ENCODE results near the gene SSU72.
"Not testable (repeated sequence)": the region's sequence is repeated elsewhere in the genome, so short reads cannot be mapped to it uniquely, and the experiment has no call there.

The SSU72 gene

DNA sequence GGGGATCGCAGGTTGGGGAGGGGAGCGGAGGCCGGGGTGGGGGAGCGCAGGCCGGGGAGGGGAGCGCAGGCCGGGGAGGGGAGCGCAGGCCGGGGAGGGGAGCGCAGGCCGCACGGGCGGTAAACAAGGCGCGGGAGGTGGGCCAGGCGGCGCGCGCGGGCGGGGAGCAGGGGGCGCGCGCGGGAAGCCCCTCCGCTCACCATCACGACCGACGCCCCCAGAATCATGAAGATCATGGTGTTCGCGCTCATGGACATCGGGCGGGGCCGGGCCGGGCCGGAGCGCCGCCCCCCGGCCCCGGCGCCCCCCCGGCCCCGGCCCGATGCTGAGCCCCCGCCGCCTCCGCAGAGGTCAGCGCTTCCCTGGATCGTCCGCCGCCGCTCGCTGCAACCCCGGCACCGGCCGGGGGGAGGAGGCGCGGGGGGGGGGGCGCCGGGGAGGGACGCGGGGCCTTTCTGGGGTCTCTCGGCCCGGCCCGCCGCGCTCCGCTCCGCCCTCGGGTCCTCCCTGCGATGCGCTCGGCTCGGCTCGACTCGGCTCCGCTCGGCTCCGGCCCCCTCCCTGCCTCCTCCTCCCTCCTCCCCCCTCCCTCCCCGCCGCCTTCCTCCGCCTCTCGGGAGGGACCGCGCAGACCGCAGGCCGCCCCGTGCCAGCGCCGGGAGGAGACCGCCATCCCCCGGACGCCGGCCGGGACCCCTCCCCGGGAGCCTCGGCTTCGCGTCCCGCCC, 34.4 kb downstream of the SSU72 start, which contains the start of gene TMEM240:
TMEM240 (minus strand) TSS at position 535 of the 728 bp plus-strand sequence; CDS start at position 257, 278 bp downstream.
- peak; percentile 69 for DNase-seq

DNA sequence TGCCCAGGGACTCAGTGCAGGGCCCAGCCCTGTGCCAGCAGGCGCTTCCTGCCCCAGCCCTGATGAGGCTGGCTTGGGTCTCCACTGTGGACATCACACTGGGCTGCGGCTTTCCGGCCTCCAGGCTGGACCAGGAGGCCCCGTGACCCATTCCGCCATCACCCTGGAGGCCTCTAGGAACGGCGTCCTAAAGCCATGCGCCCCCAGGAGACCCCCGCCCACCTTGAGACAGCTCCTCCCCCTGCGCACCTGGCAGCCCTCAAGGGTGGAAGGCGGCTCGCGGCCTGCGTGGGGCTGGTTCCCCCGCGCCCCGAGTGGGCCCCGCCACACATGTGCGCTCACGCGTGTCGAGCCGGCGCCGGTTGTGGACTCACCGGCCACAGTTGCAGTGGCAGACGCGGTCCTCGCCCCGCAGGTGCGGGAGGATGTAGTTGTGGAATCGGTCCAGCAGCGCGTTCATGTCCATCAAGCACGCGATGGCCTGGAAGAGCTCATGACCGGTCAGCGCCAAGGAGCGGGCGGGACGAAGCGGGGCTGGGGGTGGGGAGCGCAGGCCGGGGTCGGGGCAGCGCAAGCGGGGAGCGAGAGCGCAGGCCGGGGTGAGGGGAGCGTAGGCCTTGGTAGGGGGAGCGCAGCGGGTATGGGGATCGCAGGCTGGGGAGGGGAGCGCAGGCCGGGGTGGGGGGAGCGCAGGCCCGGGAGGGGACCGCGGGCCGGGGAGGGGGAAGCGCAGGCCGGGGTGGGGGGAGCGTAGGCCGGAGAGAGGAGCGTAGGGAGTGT, 35.2 kb downstream of the SSU72 start:
- DNase-seq: no peak

DNA sequence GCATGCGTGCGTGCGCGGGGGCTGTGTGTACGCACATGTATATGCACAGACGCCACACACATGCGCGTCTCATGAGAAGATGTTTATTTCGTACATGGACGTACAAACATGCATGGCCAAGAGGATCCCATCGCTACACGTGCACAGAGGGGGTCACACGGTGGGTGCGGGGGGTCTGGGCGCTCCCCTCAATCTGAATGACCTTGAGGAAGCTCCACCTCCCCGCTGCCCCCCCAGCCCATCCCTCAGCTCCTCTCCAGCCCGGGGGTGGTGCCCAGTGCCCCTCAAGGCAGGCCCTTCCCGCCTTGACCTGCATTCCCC, 35.7 kb downstream of the SSU72 start:
- no peak for DNase-seq

DNA sequence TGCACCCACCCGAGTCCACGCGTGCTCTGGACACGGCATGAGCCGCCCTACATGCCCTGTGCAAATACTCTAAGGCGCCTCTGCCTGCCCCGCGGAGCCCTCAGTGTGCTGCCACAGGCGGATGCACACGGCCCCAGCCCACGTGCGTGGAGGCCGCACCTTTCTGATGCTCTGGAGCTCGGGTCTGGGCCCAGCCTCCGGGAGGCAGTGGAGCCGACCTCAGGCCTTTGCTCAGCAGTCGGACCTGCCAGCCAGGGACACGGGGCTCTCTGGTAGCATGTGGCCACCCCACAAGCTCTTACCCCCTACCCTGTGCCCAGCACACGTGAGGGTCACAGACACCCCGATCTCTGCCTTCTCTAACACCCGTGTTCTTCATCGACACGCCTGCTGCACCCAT, 36.3 kb downstream of the SSU72 start:
- no peak for DNase-seq

DNA sequence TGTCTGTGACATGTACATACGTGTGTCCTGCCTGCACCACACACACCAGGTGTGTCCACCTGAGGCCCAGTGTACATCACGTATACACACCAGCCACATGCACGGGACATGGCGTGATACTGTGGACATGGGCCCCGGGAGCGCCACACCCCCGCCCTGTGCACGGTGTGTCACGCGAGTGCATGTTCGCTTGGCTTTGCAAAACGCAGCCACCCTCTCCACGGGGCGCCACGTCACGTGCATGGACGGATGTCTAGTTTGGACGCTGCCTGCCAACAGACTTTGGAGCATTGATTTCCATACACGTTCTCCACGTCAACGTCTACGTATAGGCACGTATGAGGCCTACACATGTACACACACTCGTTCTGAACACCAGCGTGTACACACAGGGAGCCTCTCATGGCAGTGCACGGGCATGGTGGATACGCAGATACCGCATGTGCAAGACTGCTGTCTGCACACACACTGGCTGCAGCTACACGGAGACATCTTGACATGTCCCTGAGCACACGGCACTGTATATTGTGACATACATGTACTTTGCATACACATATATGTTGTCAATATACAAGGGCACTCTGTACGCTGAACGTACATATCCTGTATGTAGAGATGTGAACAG, 36.9 kb downstream of the SSU72 start:
- DNase-seq: no peak

DNA sequence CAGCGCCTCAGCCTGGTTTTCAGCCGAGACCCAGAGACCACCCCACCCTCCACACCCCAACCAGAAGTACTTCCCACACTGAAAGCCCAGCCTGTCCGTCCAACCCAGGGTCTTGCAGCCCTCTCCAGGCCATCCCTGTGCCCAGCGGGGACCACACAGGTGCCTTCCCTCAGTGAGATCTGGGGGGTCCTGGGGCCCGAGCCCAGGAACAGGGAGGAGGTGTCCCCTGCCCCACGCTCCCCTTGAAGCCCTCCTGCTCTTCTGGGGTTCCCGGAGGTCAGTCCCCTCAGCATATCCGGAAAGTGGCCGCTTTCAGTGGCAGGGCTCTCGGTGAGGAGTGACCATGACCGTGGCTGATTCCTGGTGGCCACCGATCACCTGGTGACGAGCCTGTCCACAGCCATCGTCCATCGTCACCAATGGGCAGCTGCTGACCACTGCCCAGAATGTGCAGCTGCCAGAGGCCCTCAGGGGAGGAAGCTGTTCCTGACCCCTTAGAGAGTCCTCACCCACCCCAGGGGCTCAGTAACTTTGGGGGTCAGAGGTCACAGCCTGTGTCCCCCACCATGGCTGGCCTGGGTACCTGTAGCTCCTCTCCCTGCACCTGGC, 37.6 kb downstream of the SSU72 start:
- DNase-seq: no peak

DNA sequence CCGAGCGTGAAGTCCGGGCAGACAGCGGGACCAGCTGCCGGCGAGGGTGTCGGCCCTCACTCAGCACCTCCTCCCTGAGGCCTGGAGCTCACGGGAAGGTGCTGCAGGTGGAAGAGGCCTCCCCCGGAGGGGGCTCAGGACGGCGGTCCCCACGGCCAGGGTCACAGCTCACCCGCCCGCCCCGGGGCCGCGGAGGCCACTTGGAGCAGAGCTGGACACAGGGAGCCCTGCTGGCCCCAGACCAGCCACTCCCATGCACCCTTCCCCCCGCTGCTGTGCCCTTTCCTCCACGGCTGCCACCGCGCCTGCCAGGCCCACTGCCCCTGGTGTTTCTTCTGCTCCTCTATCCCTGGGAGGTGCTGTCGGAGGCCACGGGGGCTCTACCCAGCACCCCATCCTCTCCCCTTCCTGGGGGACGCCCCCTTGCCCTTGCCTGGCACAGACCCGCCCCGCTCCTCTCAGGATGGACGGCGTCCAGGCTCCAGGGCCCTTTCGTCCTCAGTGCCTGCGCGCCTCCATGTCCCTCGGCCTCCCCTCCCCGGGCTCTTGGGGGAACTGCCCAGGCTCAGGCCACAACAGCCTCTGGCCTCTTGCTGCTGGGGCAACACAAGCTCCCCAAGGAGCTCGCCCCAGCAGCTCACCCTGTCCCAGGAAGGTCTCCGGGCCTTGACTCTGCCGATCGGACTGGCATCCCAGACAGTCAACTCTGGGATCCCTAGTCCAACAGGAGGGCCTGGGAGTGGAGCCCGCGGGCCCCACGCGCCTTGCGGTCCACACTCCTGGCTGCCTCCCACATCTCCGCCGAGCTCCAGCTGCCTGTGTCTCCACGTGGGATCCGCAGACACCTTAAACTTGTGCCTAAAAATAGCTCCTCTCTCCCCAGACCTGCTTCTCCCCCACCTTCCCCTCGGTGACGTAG, 38.4 kb downstream of the SSU72 start:
- DNase-seq: no peak

DNA sequence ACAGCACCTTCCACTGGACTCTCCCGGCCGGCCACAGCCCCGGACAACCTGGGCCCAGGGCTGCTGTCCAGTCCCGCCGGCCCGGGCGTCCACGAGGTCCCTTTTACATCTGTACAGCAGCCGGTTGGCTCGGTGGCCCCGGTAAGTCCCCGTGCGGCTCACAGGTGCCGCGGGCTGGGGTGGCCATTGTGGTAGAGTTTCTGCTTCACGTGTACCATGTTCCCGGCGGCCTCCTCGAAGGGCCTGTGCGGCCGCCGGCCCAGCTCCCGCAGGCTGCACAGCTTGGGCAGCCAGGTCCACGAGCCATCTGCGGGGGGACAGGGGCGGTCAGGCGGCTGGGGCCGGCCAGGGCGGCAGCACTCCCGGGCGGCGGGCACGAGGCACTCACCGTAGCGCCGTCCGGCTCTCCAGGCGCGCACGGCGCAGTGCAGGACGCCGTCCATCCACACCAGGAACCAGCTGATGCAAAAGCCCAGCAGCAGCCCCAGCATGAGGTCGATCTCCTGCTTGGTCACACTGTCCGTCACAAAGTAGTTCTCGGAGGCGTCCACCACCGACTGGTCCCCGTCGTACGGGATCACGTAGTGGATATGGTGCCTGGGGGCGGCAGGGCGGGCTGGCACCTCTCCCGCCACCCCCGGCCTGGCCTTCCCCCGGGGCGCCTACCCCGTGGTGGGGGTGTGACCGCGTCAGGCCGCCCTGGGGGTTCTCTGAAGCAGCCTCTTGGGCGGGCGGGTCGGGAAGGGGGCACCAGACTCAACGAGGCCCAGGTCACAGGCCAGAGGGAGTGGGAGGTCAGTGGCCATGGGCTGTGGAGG, 39.3 kb downstream of the SSU72 start:
- DNase-seq: no peak

DNA sequence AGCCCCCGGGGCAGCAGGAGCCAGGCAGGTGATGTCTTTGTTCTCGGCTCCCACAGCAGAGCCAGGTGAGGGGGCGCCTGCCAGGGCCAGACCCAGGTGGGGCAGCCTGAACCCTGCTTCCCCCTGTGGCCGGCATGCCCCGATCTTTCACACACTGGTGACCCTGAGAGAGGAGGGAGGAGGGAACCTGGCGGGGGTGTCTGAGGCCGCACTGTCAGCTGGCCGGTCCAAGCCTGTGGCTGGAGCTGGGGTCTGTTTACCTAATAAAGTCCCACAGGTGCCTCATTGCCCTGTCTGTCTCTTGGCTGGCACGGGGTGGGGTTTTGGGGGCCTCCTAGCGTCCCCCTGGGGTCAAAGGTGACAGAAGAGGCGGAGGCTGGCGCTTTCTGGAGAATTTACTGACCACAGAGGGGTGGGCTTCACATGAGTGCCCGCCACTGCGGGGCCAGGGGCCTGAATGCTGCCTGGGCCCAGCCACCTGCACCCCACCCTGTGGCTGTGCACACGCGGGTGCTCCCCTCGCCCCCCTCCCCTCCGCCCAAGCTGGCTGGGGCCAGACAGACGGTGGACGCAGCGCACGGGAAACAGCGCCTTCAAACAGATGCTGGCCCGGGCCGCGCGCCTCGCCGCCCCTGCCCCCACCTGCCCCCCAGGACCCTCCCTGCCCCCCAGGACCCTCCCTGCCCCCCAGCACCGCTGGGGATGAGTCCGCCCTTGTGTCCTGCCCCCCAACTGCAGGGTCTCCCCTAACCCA, 40.1 kb downstream of the SSU72 start:
- no peak for DNase-seq

DNA sequence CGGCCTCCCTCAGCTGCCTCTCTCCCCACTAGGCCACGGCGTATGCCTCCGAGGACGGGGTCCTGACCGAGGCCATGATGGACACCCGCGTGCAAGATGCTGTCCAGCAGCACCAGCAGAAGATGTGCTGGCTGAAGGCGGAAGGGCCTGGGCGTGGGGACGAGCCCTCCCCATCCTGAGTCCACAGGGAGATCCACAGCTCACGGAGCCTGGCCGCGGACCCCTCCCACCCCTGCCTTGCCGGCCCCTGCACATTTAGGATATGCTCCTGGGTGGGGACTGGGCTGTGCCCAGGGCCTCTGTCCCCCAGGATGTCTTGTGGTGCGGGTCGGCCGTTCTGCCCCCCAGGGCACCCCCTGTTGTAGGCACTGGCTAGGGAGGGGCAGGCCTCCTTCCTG, 40.8 kb downstream of the SSU72 start:
- DNase-seq: not testable (repeated sequence)

DNA sequence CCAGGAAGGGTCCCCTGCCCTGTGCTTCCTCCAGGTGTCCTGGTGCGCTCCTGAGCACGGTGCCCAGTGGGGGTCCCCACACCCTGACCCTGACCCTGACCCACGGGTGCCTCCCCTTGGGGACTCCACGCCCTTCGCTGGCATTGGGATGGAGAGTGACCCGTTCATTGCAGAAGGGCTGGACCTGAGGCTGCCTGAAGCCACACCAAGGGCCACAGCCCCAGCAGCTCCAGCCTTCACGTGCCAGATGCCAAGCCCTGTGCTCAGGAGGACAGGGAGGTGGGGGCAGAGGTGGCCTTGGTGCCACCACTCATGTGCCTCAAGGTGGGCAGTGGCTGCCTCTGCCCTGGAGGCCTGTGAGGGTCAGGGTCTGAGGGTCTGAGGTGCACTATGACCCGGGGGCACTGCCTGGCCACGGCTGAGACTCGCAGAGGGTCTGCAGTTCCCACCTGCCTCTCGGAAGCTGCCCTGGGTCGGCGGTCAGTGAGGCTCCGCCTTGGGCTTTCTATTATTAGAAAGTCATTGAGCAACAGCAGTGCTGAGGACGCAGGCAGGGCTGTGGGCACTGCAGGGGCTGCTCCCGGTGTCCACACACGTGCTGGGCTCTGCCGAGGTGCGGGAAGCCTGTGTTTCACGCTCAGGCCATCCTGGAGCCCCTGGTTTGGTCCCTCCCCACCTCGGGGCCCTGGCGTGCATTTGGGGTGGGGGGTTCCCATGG, 41.3 kb downstream of the SSU72 start:
- not testable (repeated sequence) for DNase-seq

DNA sequence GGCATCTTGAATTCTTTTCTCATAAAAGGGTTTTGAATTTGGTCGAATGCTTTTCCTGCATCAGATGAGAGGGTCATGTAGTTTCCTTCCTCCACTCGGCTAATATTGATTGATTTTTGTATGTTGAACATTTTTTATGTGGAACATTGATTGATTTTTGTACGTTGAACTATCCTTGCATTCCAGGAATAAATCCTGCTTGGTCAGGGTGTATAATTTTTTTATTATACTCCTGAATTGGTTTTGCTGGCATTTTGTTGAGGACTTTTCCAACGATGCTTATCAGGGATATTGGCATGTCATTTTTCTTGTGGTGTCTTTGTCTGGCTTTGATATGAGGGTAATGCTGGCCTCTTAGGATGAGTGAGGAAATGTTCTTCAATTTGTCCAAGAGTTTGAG, 42.7 kb downstream of the SSU72 start:
- no peak for DNase-seq

DNA sequence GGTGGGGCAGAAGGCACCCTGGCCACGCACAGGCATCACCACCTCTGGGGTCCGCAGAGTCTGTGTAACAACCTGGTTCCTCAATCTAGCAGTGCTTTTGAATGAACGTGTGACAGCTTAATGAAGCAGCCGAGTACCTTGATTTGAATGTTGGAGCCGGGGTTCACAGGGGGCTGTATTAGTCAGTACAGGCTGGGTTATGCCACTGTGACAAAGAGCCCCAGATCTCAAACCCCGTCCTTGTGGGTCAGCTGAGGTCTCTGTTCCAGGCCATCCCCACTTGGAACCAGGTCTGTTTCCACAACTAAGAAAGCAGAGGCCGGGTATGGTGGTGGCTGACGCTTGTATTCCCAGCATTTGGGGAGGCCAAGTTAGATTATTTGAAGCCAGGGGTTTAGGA, 44.7 kb downstream of the SSU72 start:
- no peak for DNase-seq

DNA sequence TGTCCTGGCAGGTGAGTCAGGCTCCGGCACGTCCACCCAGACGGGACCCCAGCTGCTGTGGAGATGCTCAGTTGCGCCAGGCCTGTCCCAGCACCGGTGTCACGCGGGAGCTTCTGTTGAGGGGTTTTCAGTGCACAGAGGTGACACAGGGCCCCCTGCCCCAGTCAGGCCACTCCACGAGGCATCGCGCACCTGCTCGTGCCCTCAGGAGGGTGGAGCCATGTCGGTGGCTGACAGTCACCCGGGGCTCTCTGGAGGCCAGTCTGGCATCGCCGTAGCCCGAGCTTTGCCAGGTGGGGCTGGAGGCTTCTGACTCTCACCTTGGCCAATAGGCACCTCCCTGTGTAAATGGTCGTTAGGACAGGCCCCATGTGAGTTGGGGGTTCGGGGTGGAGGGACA, 45.3 kb downstream of the SSU72 start:
- DNase-seq: no peak

DNA sequence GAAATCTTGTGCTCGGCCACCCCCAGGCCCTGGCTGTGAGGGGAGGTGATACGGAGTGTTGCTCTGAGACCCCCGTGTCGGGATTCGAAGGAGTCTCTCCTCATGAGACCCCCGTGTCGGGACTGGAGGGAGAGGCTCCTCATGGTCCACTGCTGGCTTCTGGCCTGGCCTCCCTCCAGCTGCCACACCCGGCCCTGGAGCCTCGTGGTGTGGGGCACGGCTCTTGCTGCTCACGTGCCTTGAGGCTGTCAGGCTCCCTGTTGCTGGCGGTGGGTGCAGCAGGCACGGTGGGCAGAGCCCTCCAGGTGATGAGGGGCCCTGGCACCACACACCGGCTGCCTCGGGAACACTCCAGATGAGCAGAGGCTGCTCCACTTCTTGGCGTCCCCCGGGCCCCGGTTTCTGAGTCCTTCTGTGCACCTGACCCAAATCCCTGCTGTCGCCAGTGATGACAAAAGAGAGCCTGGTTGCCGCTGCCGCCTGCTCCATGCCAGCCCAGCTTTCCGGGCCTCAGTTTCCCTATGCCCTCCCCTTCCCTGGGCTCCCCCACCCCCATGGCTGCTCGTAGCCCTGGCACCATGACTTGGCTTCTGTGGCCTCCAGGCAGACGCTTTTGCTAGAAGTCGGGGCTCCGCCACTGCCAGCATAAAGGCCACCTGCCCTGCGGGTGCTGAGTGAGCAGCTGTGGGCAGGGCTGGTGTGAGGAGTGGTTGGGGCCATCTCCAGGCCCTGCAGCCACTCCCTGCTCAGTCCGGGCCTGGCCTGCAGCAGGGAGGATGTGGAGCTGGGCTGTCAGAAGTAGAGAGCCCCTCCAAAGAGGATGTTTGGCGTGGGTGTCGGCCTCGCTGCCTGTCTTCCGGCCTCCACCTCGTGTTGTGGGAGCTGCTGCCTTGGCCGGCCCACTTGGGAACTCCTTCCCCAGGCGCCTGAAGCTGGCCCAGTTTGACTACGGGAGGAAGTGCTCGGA, 46.1 kb downstream of the SSU72 start:
- no peak for DNase-seq

DNA sequence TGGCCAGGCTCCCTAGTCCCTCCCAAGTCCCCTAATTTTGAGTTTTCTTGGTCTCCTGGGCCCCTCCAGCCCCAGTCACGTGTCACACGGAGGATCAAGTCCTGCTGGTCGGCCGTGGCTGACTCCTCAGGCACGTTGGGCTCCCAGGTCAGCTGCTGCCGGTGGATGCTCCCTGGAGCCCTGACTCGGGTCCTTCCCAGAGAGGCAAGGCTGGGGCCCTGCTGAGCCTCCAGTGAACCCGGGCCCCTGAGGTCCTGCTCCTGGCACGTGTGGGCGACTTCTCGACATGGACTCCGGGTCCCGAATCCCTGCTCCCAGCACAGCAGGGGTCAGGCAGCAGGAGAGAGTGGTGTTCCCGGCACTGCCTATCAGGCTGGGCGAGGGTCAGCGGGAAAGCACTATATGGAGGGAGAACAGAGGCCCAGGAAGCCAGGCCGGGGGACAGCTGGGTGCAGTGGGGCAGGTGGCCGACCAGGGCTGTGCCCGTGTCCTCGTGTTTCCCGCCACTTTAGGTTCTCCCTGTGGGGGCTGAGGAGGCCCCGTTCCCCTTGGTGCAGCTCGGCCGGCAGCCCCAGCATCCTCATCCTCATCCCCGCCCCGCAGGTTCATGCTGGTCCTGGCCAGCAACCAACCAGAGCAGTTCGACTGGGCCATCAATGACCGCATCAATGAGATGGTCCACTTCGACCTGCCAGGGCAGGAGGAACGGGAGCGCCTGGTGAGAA, 47.4 kb downstream of the SSU72 start:
- no peak for DNase-seq

DNA sequence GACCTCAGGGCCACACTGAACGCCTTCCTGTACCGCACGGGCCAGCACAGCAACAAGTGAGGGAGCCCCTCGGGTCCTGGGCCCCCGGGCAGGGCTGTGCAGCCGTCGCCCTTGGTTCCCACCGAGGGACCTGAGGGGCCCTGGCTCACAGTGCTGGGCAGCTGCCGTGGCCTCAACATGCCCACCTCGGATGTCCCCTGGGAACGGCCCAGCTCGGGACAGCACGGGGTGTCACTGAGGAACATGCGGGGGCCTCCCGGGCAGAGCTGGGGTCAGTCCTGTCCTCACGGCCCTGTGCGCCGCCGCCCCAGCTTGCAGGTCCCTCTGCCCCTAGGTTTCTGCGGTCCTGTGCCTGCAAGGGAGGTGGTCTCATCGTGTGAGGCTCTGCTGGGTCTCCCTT, 48.2 kb downstream of the SSU72 start:
- DNase-seq: not testable (repeated sequence)

DNA sequence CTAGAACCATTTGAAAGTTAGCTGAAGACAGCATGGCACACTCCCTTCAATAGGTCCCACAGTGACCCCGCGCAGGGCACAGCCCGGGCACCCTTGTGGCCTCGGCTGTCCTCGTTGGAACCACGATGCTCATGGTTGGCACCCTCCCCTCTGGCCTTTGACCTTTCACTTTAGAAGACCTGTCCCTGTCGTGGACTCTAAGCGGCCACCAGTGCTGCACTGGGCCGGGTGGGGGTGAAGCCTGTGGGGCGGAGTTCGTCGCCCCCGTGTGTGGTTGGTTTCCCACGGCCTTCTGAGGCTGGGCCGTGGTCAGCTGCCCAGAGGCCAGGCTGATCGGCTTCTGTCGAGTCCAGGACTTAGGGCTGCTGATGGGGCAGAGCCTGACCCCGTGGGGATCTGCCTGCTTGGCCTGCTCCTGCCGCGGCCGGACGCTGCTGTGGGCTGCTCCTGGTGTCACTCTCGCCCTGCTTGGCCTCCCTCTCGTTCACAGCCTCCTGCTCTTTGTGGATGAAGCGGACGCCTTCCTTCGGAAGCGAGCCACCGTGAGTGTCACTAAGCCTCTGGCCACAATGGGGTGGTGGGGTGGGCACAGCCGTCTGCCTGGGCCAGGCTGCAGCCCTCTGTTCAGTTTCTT, 49.8 kb downstream of the SSU72 start:
- not testable (repeated sequence) for DNase-seq
